HT-29 (cell line): ENCODE measurements around the gene OLFML1. TPM values are rescaled to one million over a fixed set of nuclear protein-coding genes. Genes with fewer than 3 reads are reported as not detected.
A peak's percentile ranks its signal among the peaks of the same experiment; 100 is the strongest.

Experiments
- DNase-seq: peaks from one replicate; pipeline ENCODE4 v3.0.0-alpha.2; 2015; ENCODE audit warnings: low spot score
- total RNA-seq: library from RNA; depleted of rRNA; stranded (reverse); fragments of >200 nt; shearing (Covaris generic); gene quantifications from 2 replicates; pipeline ENCODE4 v1.2.3, GENCODE V29; 2014; rRNA removed

Gene OLFML1
- not detected in 2 replicates for total RNA-seq

- no peak for DNase-seq
These were observed at the start of gene OLFML1 for GRCh38 chr11:7485186-7486097. OLFML1 (plus strand) TSS chr11:7485506; CDS start chr11:7485876, 370 bp downstream.

GRCh38 chr11:7436146-7436545 is 49.2 kb upstream of the OLFML1 start:
- no peak for DNase-seq

GRCh38 chr11:7436657-7437056 is 48.6 kb upstream of the OLFML1 start:
- DNase-seq, result no peak

GRCh38 chr11:7437696-7438095 is 47.6 kb upstream of the OLFML1 start:
- DNase-seq, result no peak

GRCh38 chr11:7439746-7440320 is 45.5 kb upstream of the OLFML1 start:
- no peak for DNase-seq

- peak; percentile 89 for DNase-seq
These were observed 42.6 kb upstream of the OLFML1 start for GRCh38 chr11:7442588-7443215.

GRCh38 chr11:7444091-7444981 is 41.0 kb upstream of the OLFML1 start:
- no peak for DNase-seq

- DNase-seq, result no peak
These were observed 39.7 kb upstream of the OLFML1 start for GRCh38 chr11:7445564-7445963.

- DNase-seq, result no peak
These were observed 37.1 kb upstream of the OLFML1 start for GRCh38 chr11:7448201-7448600.

GRCh38 chr11:7449211-7449840 is 36.0 kb upstream of the OLFML1 start:
- peak; percentile 28 for DNase-seq

GRCh38 chr11:7449841-7450214 is 35.5 kb upstream of the OLFML1 start:
- DNase-seq, result no peak

- no peak for DNase-seq
These were observed 34.5 kb upstream of the OLFML1 start for GRCh38 chr11:7450836-7451235.

- DNase-seq, result no peak
These were observed 33.8 kb upstream of the OLFML1 start for GRCh38 chr11:7451520-7451919.

- DNase-seq, result no peak
These were observed 33.3 kb upstream of the OLFML1 start for GRCh38 chr11:7451952-7452494.

- no peak for DNase-seq
These were observed 30.5 kb upstream of the OLFML1 start for GRCh38 chr11:7454854-7455253.

GRCh38 chr11:7457211-7457610 is 28.1 kb upstream of the OLFML1 start:
- DNase-seq, result no peak

- no peak for DNase-seq
These were observed 22.6 kb upstream of the OLFML1 start for GRCh38 chr11:7462706-7463105.

- no peak for DNase-seq
These were observed 17.7 kb upstream of the OLFML1 start for GRCh38 chr11:7467652-7468051.

- DNase-seq, result no peak
These were observed 15.9 kb upstream of the OLFML1 start for GRCh38 chr11:7469351-7469865.

GRCh38 chr11:7471071-7471470 is 14.2 kb upstream of the OLFML1 start:
- no peak for DNase-seq

GRCh38 chr11:7473717-7474116 is 11.6 kb upstream of the OLFML1 start:
- DNase-seq, result no peak
